ENCODE results near the gene ZNF30.
"Not testable (repeated sequence)": the region's sequence is repeated elsewhere in the genome, so short reads cannot be mapped to it uniquely, and the experiment has no call there.

DNA sequence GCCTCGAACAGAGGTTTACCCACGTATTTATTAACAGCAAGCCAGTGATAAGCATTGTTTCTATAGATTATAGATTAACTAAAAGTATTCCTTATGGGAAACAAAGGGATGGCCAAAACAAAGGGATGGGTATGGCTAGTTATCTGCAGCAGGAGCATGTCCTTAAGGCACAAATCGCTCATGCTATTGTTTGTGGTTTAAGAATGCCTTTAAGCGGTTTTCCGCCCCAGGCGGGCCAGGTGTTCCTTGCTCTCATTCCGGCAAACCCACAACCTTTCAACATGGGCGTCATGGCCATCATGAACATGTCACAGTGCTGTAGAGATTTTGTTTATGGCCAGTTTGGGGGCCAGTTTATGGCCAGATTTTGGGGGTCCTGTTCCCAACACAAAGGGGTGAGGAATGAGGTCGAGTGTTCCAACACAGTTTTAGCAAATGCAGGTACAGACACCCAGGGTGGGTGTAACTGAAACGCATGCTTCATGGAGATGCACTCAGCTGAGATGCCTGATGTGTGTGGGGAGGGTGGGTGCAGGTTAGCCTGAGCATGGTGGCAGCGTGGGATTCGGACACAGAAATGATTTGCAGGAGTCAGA, 43.6 kb downstream of the ZNF30 start:
- TF ChIP-seq YY1 (IDR thresholded peaks at IDR 0.05; ENCODE audit: insufficient read depth, insufficient read length); SUZ12 (IDR thresholded peaks at IDR 0.05; ENCODE audit: extremely low read depth, insufficient read depth, insufficient read length): not testable (repeated sequence)
